Prostate gland (tissue), 2 donors: Measurements from ENCODE around the gene CPNE2.

Source experiments
- POLR2AphosphoS5 ChIP-seq: sonication (generic); formaldehyde crosslinking; IDR thresholded peaks from one replicate; pipeline ENCODE4 v1.6.1; 2017; ENCODE audit warnings: antibody characterized with exemption
- TF ChIP-seq, protein P1 (sequence below), 4 experiments: fragments of 200-600 bp in 2 of 4; fragments of 450-650 bp in 2 of 4; sonication (generic) in 2 of 4; IDR thresholded peaks; 1 replicate in 3 of 4; 2 replicates in 1 of 4; pipeline ENCODE4 v1.5.1; 2016 to 2019; ENCODE audit warnings: antibody characterized with exemption in 4 of 4, mild to moderate bottlenecking in 2 of 4, moderate library complexity in 2 of 4

DNA sequence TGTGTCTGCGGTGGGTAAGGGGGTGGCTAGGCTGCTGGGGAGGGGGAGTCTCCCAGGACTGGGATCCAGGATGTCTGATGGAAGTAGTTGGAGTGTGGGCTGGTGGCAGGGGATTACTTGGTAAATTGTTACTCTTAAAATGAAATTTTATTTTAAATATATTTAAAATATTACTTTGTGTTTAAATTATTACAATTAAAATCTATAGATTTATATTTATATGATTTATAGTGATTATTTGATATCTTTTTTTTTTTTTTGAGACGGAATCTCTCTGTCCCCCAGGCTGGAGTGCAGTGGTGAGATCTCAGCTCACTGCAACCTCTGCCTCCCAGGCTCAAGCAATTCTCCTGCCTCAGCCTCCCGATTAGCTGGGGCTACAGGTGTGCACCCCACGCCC is 18.6 kb downstream of the CPNE2 start:
- no peak for TF ChIP-seq POLR2AphosphoS5
- TF ChIP-seq, protein P1, sequence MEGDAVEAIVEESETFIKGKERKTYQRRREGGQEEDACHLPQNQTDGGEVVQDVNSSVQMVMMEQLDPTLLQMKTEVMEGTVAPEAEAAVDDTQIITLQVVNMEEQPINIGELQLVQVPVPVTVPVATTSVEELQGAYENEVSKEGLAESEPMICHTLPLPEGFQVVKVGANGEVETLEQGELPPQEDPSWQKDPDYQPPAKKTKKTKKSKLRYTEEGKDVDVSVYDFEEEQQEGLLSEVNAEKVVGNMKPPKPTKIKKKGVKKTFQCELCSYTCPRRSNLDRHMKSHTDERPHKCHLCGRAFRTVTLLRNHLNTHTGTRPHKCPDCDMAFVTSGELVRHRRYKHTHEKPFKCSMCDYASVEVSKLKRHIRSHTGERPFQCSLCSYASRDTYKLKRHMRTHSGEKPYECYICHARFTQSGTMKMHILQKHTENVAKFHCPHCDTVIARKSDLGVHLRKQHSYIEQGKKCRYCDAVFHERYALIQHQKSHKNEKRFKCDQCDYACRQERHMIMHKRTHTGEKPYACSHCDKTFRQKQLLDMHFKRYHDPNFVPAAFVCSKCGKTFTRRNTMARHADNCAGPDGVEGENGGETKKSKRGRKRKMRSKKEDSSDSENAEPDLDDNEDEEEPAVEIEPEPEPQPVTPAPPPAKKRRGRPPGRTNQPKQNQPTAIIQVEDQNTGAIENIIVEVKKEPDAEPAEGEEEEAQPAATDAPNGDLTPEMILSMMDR (IDR thresholded peaks at IDR 0.05) = no peak
